IPS DF 6.9 (cell line): ENCODE measurements around the gene ITPK1.
A peak's percentile ranks its signal among the peaks of the same experiment; 100 is the strongest.
"Not testable (repeated sequence)": the region's sequence is repeated elsewhere in the genome, so short reads cannot be mapped to it uniquely, and the experiment has no call there.

ENCODE experiments used
- DNase-seq: peaks from one replicate; pipeline ENCODE4 v3.0.0-alpha.2; 2013; ENCODE audit warnings: low read depth, low spot score
- H3K27ac ChIP-seq: one replicate; pipeline ENCODE4 v1.5.1; 2013; ENCODE audit warnings: low read length, control low read depth
- H3K27me3 ChIP-seq: 2 replicates; pipeline ENCODE4 v1.6.1; 2013; ENCODE audit warnings: mild to moderate bottlenecking, low read length; ENCODE audit not compliant: control insufficient read depth, insufficient read depth
- H3K36me3 ChIP-seq: 2 replicates; pipeline ENCODE4 v1.6.1; 2013; ENCODE audit warnings: low read length; ENCODE audit not compliant: control insufficient read depth, insufficient read depth
- H3K4me1 ChIP-seq: 2 replicates; pipeline ENCODE4 v1.6.1; 2013; ENCODE audit warnings: low read length; ENCODE audit not compliant: control insufficient read depth, insufficient read depth
- H3K4me3 ChIP-seq: 2 replicates; pipeline ENCODE4 v1.5.1; 2013; ENCODE audit warnings: mild to moderate bottlenecking, low read length
- H3K9me3 ChIP-seq: 2 replicates; pipeline ENCODE4 v1.6.1; 2013; ENCODE audit warnings: low read length, inconsistent platforms; ENCODE audit not compliant: control insufficient read depth, insufficient read depth
- WGBS: extraction: QIAGEN DNeasy Blood & Tissue Kit; methylation state at CpG from one replicate; pipeline ENCODE4 v1.1.7; 2013; ENCODE audit warnings: mixed read lengths, missing lambda C conversion rate; ENCODE audit not compliant: insufficient read length, insufficient coverage; 5-methylcytosine and 5-hydroxymethylcytosine counted together

Gene ITPK1

DNA sequence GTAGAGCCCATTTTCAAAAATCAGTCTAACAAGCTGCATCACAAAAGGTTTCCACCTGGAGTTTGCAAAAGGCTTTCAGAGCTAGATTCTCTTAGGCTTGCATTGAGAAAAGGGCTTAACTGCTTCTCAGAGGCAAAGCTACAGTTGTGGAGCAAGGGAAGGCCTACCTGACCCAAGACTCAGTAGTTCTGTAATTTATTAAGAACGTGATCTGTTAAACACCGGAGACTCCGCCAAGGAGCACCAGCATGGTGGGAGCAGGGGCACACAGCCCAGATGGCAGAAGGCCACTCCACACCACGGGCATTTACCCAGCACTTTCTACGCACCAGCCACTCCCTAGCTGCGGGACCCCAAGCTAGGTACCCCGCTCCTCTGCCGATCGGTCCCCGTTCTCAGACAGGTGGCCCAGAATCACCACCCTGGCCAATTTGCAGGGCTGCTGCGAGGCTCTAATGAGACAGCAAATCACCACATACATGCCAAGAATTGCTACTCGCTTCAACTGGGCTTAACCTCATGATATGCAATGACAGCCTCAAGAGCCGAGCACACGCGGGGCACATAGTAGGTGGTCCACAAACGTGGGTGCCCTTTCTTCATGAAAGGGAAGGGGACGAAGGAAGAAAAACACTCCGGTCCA, 1.5 kb downstream of the ITPK1 start:
- WGBS = no CpG with 5 or more reads among the region's 18 CpGs
- DNase-seq = no peak
- no peaks in the 10 kb centered on the region for H3K36me3 ChIP-seq
- no peak overlapping the region for H3K27ac ChIP-seq
- no peaks in the 10 kb centered on the region for H3K9me3 ChIP-seq
- no peaks in the 10 kb centered on the region for H3K27me3 ChIP-seq
- H3K4me3 ChIP-seq = peak overlapping the region; percentile 92
- H3K4me1 ChIP-seq = peaks cover 2% of the 10 kb centered on the region; the same call in 1 of the 2 replicates

GRCh38 chr14:93113678-93114067, 2.1 kb downstream of the ITPK1 start:
- no peak for DNase-seq
- no peak overlapping the region for H3K27ac ChIP-seq
- no CpG with 5 or more reads among the region's 8 CpGs for WGBS
- no peaks in the 10 kb centered on the region for H3K27me3 ChIP-seq
- peaks cover 2% of the 10 kb centered on the region; the same call in 1 of the 2 replicates for H3K4me1 ChIP-seq
- peak overlapping the region; percentile 92; the same call in 1 of the 2 replicates for H3K4me3 ChIP-seq
- H3K9me3 ChIP-seq = no peaks in the 10 kb centered on the region
- H3K36me3 ChIP-seq = no peaks in the 10 kb centered on the region

DNA sequence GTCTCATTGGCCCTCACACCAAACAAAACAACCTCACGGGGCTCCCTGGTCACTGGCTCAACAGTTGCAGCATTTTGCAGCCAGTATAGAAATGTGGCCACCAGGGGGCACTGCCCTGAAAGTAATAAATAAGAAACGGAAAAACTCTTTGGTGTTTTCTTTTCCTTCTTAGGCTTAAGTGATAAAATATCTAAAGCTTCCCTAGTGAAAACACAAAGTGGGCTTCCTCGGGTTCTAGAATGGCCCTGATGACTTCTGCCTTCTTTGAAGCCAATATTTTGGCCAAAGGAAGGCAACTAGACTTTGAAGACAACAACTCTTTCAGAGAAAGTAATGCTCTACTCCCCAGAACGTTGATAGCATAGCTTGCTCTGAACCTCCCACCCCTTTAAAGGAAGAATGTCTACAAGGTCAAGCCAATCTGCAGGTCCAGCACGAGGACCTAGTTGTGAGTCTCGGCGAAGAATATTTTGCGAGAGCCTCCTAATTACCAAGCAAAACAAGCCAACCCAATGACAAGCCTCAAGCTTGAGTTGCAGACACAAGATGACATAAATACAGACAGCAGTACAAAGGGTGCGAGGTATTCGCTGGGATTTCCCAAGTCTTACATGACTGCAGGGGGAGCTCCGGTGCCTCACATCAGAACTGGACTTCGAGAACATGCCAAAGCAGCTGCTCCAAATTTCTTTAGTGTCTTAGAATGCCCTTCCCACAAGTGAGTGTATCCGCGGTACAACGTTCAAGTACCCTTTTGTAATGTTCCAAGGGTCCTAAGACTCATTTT, 2.6 kb downstream of the ITPK1 start:
- Histone ChIP-seq H3K27ac (no peak overlapping the region), H3K36me3 (no peaks in the 10 kb centered on the region), H3K4me1 (peaks cover 2% of the 10 kb centered on the region; the same call in 1 of the 2 replicates), H3K27me3 (no peaks in the 10 kb centered on the region), H3K4me3 (no peak overlapping the region), H3K9me3 (no peaks in the 10 kb centered on the region)
- WGBS = no CpG with 5 or more reads among the region's 15 CpGs
- DNase-seq = peak; percentile 57

- H3K9me3 ChIP-seq, H3K4me3 ChIP-seq, DNase-seq, H3K27ac ChIP-seq, H3K4me1 ChIP-seq, H3K27me3 ChIP-seq, H3K36me3 ChIP-seq: not testable (repeated sequence)
- no CpG with 5 or more reads among the region's 8 CpGs for WGBS
Measured at GRCh38 chr14:93111541-93111940, 4.2 kb downstream of the ITPK1 start.

DNA sequence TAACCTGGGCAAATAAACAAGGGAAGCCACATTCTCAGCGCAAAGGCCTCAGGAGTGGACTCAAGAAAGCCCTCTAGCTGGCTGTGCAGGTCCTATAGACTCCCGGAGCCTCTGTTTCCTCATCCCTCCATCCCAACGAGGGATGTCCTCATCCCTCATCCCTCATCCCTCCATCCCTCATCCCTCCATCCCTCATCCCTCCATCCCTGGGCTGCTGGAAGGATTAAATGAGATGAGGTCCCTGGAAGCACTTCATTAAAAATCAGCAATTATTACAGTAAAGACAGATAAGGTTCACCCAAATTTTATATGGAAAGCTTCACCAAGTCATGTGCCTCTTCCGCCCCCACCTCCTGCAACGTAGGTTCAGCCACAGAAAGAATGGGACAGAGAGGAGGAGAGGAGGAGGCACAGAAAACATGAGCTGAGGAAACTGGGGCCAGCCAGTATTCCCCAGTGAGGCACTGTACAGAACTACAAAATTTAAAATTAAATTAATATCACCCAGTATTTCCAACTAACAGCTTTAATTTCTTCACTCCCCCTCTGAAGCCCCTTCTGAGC, 4.8 kb downstream of the ITPK1 start:
- Histone ChIP-seq H3K4me3 (no peak overlapping the region), H3K36me3 (no peaks in the 10 kb centered on the region), H3K9me3 (no peaks in the 10 kb centered on the region), H3K4me1 (peaks cover 4% of the 10 kb centered on the region; the same call in 1 of the 2 replicates), H3K27me3 (no peaks in the 10 kb centered on the region), H3K27ac (no peak overlapping the region)
- no CpG with 5 or more reads among the region's 5 CpGs for WGBS
- DNase-seq = no peak

GRCh38 chr14:93109572-93110481, 5.9 kb downstream of the ITPK1 start:
- H3K36me3 ChIP-seq = no peaks in the 10 kb centered on the region
- WGBS = no CpG with 5 or more reads among the region's 14 CpGs
- no peak for DNase-seq
- H3K27ac ChIP-seq = no peak overlapping the region
- H3K27me3 ChIP-seq = no peaks in the 10 kb centered on the region
- no peaks in the 10 kb centered on the region for H3K9me3 ChIP-seq
- no peak overlapping the region for H3K4me3 ChIP-seq
- H3K4me1 ChIP-seq = peaks cover 4% of the 10 kb centered on the region; the same call in 1 of the 2 replicates

DNA sequence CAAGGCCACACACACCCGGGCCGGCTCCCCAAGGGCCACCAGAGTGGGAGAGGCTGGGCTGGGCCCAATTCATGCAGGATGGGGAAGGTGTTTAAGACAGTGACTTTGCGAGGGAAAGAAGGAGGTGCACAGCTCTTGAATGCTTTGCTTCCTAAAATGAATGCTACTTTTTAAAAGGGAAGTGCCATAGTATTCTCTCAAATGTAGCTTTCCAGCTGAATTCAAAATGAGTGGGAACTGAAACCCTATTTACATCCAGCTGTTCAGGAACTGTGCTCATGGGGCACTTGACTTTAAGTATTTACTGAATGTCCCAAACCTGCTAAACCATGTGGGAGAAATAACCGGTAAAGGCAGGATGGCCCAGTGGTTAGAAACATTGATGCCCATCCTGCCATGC, 7.6 kb downstream of the ITPK1 start:
- H3K27me3 ChIP-seq = no peaks in the 10 kb centered on the region
- no peak overlapping the region for H3K4me3 ChIP-seq
- peaks cover 2% of the 10 kb centered on the region; the same call in 1 of the 2 replicates for H3K4me1 ChIP-seq
- H3K27ac ChIP-seq = no peak overlapping the region
- no CpG with 5 or more reads among the region's 4 CpGs for WGBS
- H3K9me3 ChIP-seq = no peaks in the 10 kb centered on the region
- H3K36me3 ChIP-seq = no peaks in the 10 kb centered on the region
- no peak for DNase-seq

DNA sequence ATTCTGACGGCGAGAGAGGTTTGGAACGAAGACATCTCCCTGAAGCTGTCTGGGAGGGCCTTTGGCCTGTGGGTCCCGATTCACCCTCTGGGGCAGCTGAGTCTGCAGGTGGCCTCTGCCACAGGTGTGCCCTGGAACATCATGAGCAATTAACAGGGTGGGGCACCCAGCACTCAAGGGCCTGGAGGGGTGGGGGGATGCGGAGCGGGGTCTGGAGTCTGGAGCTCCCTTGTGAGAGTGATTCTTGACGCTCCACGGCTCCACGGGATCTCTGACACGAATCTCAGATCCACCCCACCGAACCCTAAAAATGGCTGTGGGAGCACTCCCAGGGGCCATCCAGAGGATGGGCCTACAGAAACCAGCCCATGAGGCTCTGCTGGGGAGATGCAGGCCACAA, 8.3 kb downstream of the ITPK1 start:
- Histone ChIP-seq H3K9me3 (no peaks in the 10 kb centered on the region), H3K27ac (no peak overlapping the region), H3K27me3 (no peaks in the 10 kb centered on the region), H3K4me3 (no peak overlapping the region), H3K4me1 (0 out of 2 replicates have a peak, but pooled peaks cover 2% of the 10 kb centered on the region), H3K36me3 (no peaks in the 10 kb centered on the region)
- no peak for DNase-seq
- no CpG with 5 or more reads among the region's 11 CpGs for WGBS

GRCh38 chr14:93106541-93107156, 9.1 kb downstream of the ITPK1 start:
- DNase-seq = no peak
- Histone ChIP-seq H3K9me3 (no peaks in the 10 kb centered on the region), H3K4me1 (0 out of 2 replicates have a peak, but pooled peaks cover 2% of the 10 kb centered on the region), H3K36me3 (no peaks in the 10 kb centered on the region), H3K27me3 (no peaks in the 10 kb centered on the region), H3K27ac (no peak overlapping the region), H3K4me3 (no peak overlapping the region)
- WGBS = no CpG with 5 or more reads among the region's 6 CpGs
